Measurements from ENCODE around the gene LDLRAD4. TPM values are rescaled to one million over a fixed set of nuclear protein-coding genes. Genes with fewer than 3 reads are reported as not detected.

The LDLRAD4 gene
- total RNA-seq, 1 donor: under 0.01 TPM

DNA sequence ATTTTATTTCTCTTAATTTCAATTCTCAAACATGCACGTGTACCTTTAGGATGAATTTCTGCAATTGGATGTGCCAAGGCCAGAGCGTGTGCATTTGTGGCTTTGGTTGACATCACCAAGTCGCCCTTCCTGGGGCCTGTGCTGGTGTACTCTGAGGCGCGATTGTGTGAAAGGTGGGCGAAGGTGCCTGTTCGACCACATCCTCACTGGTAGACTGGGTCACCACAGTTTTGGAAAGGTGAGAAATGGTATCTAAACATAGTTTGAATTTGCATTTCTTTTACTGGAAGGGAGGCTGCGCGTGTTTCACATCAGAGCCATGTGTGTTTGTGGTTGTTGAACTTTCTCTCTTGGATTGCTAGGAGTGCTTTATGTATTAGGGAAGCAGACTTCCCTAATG lies 89.8 kb downstream of the LDLRAD4 start:
- Histone ChIP-seq H3K79me2 (ENCODE audit: insufficient read depth, low read length) (no peaks in the 10 kb centered on the region), H3K4me2 (ENCODE audit: insufficient read depth, low read length) (no peak overlapping the region), H3K4me3 (ENCODE audit: insufficient read depth, low read length) (no peak overlapping the region), H4K20me1 (ENCODE audit: insufficient read depth, low read length) (no peaks in the 10 kb centered on the region), H3K36me3 (ENCODE audit: insufficient read depth, low read length) (no peaks in the 10 kb centered on the region), H2AFZ (ENCODE audit: low read length) (no peak overlapping the region), H3K9me3 (ENCODE audit: low read depth, low read length) (no peaks in the 10 kb centered on the region), H3K4me1 (ENCODE audit: insufficient read depth, low read length) (no peaks in the 10 kb centered on the region), H3K27ac (ENCODE audit: low read depth, low read length) (no peak overlapping the region), H3K27me3 (ENCODE audit: insufficient read depth, low read length) (no peaks in the 10 kb centered on the region)
- DNase-seq (ENCODE audit: insufficient read length, low spot score, missing footprints): no peak
- TF ChIP-seq, protein P1, sequence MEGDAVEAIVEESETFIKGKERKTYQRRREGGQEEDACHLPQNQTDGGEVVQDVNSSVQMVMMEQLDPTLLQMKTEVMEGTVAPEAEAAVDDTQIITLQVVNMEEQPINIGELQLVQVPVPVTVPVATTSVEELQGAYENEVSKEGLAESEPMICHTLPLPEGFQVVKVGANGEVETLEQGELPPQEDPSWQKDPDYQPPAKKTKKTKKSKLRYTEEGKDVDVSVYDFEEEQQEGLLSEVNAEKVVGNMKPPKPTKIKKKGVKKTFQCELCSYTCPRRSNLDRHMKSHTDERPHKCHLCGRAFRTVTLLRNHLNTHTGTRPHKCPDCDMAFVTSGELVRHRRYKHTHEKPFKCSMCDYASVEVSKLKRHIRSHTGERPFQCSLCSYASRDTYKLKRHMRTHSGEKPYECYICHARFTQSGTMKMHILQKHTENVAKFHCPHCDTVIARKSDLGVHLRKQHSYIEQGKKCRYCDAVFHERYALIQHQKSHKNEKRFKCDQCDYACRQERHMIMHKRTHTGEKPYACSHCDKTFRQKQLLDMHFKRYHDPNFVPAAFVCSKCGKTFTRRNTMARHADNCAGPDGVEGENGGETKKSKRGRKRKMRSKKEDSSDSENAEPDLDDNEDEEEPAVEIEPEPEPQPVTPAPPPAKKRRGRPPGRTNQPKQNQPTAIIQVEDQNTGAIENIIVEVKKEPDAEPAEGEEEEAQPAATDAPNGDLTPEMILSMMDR (IDR thresholded peaks at IDR 0.05; ENCODE audit: extremely low read depth, low read depth, low read length): no peak

DNA sequence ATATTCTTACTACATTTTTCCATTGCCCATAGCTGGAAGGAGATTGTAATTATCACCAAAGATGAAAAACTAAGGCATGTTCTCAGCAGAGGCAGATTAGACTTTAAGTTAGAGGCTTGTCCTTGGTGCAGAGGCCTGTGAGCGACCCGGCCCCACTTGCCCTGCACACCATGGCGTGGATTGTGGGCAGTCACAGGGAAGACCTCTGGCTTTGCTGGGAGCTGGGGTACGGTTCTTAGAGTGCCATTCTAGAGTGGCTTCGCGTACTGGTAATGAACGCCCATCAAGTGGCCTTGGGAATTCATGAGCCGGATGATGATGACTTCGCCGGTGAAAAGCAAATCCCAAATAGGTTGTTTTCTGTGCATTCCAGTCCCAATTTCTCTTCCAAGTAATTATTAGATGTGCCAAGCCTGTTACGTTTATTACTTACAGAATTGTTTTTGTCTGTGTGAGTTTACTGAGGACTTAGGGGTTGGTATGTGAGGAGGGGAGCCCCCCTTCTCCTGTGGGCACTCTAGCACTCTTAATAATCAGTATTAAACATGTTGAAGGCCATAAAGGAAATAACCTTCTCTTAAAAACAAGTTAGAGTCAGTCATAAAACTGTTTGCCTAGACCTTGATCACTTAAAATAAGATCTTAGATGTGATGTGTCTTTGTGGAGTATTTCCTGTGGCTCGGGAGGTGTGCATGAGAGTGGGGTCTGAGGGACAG lies 90.6 kb downstream of the LDLRAD4 start:
- Histone ChIP-seq H4K20me1 (ENCODE audit: insufficient read depth, low read length) (no peaks in the 10 kb centered on the region), H3K9me3 (ENCODE audit: low read depth, low read length) (no peaks in the 10 kb centered on the region), H3K36me3 (ENCODE audit: insufficient read depth, low read length) (no peaks in the 10 kb centered on the region), H3K4me3 (ENCODE audit: insufficient read depth, low read length) (no peak overlapping the region), H3K27me3 (ENCODE audit: insufficient read depth, low read length) (no peaks in the 10 kb centered on the region), H2AFZ (ENCODE audit: low read length) (no peak overlapping the region), H3K4me1 (ENCODE audit: insufficient read depth, low read length) (no peaks in the 10 kb centered on the region), H3K79me2 (ENCODE audit: insufficient read depth, low read length) (no peaks in the 10 kb centered on the region), H3K4me2 (ENCODE audit: insufficient read depth, low read length) (no peak overlapping the region), H3K27ac (ENCODE audit: low read depth, low read length) (no peak overlapping the region)
- DNase-seq (ENCODE audit: insufficient read length, low spot score, missing footprints): no peak
- TF ChIP-seq, protein P1 (IDR thresholded peaks at IDR 0.05; ENCODE audit: extremely low read depth, low read depth, low read length): no peak

DNA sequence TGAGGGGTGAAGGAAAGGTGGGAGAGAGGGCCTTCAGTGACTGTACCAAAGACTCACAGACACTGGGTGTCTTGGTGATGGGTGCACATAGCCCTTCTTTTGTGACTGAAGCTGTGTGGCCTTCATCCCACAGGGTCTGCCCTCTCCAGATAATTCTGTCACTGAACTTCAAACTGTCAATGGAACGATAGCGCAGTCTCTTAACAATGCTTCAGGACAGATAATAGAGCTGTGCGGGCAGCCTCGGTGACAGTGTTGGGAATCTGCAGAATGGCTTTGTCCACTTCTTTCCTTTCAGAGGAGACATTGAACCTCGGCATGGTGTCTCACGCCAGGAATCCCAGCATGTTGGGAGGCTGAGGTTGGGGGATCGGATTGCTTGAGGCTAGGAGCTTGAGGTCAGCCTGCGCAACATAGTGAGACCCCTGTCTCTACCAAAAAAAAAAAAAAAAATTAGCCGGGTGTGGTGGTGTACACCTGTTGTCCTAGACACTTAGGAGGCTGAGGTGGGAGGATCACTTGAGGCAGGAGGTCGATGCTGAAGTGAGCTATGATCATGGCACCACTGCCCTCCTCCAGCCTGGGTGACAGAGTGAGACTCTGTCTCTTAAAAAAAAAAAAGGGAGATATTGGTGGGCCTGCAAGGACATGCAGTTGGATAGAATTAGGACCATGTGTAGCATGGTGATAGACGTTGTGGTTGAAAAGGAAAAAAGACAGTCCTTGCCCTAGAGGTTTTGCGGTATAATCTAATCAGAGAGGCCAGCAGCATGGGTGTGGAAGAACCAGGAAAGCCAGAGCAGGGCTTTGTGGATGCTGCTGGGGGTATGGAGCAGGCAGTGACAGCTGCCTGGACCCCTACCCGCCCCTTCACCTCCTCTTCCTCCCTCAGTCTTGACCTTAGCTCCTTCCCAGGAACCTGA lies 91.4 kb downstream of the LDLRAD4 start:
- Histone ChIP-seq H3K27ac (ENCODE audit: low read depth, low read length) (no peak overlapping the region), H3K9me3 (ENCODE audit: low read depth, low read length) (no peaks in the 10 kb centered on the region), H3K79me2 (ENCODE audit: insufficient read depth, low read length) (no peaks in the 10 kb centered on the region), H3K27me3 (ENCODE audit: insufficient read depth, low read length) (no peaks in the 10 kb centered on the region), H3K4me2 (ENCODE audit: insufficient read depth, low read length) (no peak overlapping the region), H3K4me3 (ENCODE audit: insufficient read depth, low read length) (no peak overlapping the region), H4K20me1 (ENCODE audit: insufficient read depth, low read length) (no peaks in the 10 kb centered on the region), H3K4me1 (ENCODE audit: insufficient read depth, low read length) (no peaks in the 10 kb centered on the region), H2AFZ (ENCODE audit: low read length) (no peak overlapping the region), H3K36me3 (ENCODE audit: insufficient read depth, low read length) (no peaks in the 10 kb centered on the region)
- TF ChIP-seq, protein P1 (IDR thresholded peaks at IDR 0.05; ENCODE audit: extremely low read depth, low read depth, low read length): no peak
- DNase-seq (ENCODE audit: insufficient read length, low spot score, missing footprints): no peak

DNA sequence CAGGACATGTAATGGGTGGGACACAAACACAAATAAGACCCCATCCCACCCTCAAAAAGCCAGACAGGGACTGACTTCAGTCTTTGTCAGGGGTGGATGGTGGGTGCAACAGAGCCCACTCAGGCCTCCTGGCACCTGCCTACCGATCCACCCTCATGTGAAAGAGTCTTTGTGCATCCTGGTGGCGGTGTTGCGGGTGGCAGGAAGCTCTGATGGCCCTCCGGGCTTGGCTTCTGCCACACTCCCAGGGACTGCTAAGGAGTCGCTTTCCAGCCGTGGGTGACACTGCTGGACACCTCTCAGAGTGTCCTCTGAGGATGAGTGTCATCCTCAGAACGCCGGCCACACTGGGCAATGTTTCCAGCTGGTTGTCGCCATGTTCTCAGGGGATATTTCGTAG lies 92.6 kb downstream of the LDLRAD4 start:
- Histone ChIP-seq H3K27ac (ENCODE audit: low read depth, low read length) (no peak overlapping the region), H3K4me3 (ENCODE audit: insufficient read depth, low read length) (no peak overlapping the region), H4K20me1 (ENCODE audit: insufficient read depth, low read length) (no peaks in the 10 kb centered on the region), H3K36me3 (ENCODE audit: insufficient read depth, low read length) (no peaks in the 10 kb centered on the region), H3K9me3 (ENCODE audit: low read depth, low read length) (no peaks in the 10 kb centered on the region), H2AFZ (ENCODE audit: low read length) (no peak overlapping the region), H3K27me3 (ENCODE audit: insufficient read depth, low read length) (no peaks in the 10 kb centered on the region), H3K4me1 (ENCODE audit: insufficient read depth, low read length) (no peaks in the 10 kb centered on the region), H3K4me2 (ENCODE audit: insufficient read depth, low read length) (no peak overlapping the region), H3K79me2 (ENCODE audit: insufficient read depth, low read length) (no peaks in the 10 kb centered on the region)
- no peak for DNase-seq (ENCODE audit: insufficient read length, low spot score, missing footprints)
- TF ChIP-seq, protein P1 (IDR thresholded peaks at IDR 0.05; ENCODE audit: extremely low read depth, low read depth, low read length): no peak
